AML-193 (cell line): ENCODE measurements around the gene CDC42SE2.
"Not testable (repeated sequence)": the region's sequence is repeated elsewhere in the genome, so short reads cannot be mapped to it uniquely, and the experiment has no call there.

Source experiments
- DNase-seq, 2 experiments: peaks; one replicate each; lab custom pipeline; 2025; lab: John Stamatoyannopoulos, UW

CDC42SE2 gene

GRCh38 chr5:131277875-131278740 lies 14.3 kb downstream of the CDC42SE2 start:
- DNase-seq: no peak

DNA sequence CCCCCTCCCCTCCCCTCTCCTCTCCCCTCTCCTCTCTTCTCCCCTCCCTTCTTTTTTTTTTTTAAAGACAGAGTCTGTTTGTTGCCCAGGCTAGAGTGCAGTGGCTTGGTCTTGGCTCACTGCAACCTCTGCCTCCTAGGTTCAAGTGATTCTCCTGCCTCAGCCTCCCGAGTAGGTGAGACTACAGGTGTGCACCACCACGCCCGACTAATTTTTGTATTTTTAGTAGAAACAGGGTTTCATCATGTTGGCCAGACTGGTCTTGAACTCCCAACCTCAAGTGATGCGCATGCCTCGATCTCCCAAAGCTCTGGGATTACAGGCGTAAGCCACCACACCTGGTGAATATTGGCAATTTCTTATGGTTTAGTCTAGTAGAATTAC lies 14.9 kb downstream of the CDC42SE2 start:
- not testable (repeated sequence) for DNase-seq

DNA sequence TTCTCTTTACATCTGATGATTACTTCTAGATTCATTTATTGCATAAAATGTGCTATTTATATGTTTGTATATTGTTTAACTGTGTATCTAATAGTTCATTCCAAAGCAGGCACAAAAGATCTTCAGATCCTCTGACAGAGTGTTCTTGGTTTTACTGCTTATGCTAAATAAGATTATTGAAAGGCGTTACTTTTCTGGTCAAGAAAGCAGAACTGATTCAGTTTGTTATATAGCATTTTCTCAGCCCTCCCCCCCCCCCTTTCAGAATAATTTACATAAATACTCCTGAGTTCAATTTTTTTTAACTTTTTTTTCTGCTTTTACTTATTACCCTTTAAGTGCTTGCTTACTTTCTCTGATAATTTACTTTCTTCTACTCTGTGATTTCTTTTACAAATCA lies 15.4 kb downstream of the CDC42SE2 start:
- no peak for DNase-seq

DNA sequence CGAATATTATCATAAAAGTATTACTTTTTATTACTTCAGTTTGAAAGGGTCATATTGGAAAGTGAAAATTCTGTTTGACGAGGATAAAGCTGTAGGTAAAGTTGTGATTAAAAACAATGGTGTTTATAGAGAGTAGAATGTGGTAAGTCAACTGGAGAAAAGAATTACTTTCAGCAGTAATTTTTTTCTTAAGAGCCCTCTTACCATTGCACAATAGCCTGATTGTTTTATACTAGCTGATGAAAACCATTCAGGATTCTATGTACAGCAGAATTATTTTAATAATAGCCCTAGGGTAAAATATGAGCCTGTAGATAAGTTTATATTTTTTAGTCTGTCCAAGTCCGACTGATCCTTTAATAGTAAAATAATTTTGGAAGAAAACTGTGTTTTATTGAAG lies 16.6 kb downstream of the CDC42SE2 start:
- no peak for DNase-seq

- DNase-seq: no peak
Measured at GRCh38 chr5:131281133-131281867, 17.4 kb downstream of the CDC42SE2 start.

GRCh38 chr5:131281868-131282234 lies 18.0 kb downstream of the CDC42SE2 start:
- DNase-seq: no peak

DNA sequence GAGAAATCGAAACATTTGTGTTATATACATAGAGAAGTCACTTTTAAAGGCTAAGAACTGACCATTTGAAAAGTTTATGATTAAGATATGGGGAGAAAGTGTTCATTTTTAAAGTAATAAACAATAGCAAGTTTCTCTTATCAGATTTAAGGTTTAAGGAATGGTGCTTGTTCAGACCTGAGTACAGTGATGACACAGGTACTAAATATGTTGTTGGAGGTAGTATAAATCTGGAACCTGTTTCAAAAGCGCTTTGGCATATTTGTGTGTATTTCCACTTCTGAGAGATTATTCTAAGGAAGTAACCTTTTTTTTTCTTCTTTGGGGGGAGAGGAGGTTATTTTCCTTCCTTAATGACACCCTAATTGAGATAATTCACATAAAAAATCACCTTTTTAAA lies 18.4 kb downstream of the CDC42SE2 start:
- DNase-seq: no peak

- DNase-seq: no peak
Measured at GRCh38 chr5:131285703-131286399, 22.0 kb downstream of the CDC42SE2 start.

DNA sequence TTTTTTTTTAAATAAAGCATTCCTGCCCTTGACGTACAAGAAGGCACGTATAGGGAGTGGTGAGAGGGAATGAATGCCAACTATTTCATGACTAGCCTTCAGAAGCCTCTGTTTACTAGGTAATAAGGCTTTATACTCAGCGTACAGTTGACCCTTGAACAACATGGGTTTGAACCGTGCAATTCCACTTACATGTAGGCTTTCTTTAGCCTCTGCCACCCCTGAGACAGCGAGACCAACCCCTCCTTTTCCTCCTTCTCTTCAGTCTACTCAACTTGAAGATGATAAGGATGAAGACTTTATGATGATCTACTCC lies 22.5 kb downstream of the CDC42SE2 start:
- no peak for DNase-seq

GRCh38 chr5:131288328-131288727 lies 24.5 kb downstream of the CDC42SE2 start:
- no peak for DNase-seq

DNA sequence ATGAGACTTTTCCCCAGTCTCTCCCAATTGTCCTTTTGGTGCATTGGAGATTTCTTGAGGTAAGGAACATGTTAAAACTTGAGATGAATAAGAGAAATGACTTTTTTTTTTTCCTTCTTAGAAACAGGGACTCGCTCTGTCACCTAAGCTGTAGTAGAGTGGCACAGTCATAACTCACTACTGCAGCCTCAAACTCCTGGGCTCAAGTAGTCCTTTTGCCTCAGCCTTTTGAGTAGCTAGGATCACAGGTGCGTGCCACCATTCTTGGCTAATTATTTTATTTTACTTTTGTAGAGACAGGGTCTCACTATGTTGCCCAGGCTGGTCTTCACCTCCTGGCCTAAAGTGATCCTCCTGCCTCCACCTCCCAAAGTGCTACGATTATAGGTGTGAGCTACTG lies 25.9 kb downstream of the CDC42SE2 start:
- DNase-seq: no peak

DNA sequence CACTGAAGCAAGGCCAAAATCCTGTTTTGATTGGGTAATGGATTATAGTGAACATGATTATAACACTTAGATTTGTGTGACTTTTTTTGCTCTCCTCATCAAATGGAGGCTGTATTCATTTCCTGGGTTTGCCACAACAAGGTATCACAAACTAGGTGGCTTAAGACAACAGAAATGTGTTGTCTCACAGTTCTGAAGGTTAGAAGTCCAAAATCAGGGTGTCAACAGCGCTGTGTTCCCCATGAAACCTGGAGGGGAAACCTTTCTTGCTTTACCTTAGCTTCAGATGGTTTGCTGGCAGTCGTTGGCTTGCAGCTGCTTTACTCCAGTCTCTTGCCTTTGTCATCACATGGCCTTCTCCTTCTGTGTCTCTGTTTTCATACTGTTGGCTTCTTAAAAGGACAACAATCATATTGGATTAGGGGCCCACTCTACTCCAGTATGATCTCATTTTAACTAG lies 32.4 kb downstream of the CDC42SE2 start:
- no peak for DNase-seq

DNA sequence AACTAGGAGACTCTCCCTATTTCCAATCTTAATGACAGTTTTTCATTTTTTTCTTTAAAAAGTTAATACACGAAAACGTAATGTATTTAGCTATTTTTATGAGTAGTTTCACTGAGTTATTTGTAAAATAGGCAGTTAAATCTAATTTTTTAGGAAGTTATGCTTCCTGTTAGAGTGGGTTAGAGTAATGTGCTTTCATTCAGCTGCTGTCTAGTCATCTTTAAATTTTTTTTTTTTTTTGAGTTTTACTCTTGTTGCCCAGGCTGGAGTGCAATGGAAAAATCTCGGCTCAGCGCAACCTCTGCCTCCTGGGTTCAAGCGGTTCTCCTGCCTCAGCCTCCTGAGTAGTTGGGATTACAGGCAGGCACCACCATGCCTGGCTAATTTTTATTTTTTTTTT lies 34.0 kb downstream of the CDC42SE2 start:
- DNase-seq: peak in 1 of 2 experiments; percentile 7

DNA sequence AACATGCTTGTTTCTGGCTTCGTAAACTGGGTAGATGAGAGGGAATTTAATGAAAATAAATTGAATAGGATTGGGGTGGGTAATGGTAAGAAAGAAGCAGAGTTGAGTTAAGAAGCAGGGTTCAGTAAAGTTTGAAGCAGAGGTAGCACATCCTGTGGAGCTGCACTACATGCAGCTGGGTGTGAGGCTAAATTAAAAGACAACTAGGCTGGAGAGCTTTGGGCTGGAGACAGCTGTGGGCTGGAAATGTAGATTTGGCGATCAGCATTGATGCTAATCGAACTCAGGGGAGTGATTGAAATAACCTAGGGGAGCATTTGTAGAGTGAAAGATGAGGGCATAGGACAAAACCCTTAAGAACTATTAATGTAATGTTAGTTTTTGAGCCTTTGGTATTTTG lies 35.6 kb downstream of the CDC42SE2 start:
- DNase-seq: no peak

- DNase-seq: no peak
Measured at GRCh38 chr5:131302506-131302905, 38.7 kb downstream of the CDC42SE2 start.

DNA sequence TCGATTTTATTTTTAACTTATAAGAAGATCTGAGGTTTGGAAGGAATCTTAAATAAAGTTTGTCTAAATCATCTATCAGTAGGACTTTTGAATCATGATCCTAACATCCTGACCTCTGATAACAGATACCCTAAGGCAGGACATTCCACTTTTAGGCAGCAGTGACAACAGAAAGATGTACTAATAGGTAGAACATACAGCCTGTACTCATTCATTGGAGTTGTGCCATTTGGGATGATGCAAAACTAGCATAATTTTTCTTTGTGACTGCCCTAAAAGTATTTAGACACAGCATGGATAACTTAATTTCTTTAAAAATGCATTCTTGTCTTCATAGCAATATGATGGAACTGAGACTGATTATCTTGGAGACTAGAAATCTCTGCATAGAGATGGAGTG lies 39.7 kb downstream of the CDC42SE2 start:
- no peak for DNase-seq

GRCh38 chr5:131304414-131304813 lies 40.6 kb downstream of the CDC42SE2 start:
- no peak for DNase-seq

- no peak for DNase-seq
Measured at GRCh38 chr5:131305138-131305689, 41.4 kb downstream of the CDC42SE2 start.

GRCh38 chr5:131305906-131306305 lies 42.1 kb downstream of the CDC42SE2 start:
- no peak for DNase-seq

DNA sequence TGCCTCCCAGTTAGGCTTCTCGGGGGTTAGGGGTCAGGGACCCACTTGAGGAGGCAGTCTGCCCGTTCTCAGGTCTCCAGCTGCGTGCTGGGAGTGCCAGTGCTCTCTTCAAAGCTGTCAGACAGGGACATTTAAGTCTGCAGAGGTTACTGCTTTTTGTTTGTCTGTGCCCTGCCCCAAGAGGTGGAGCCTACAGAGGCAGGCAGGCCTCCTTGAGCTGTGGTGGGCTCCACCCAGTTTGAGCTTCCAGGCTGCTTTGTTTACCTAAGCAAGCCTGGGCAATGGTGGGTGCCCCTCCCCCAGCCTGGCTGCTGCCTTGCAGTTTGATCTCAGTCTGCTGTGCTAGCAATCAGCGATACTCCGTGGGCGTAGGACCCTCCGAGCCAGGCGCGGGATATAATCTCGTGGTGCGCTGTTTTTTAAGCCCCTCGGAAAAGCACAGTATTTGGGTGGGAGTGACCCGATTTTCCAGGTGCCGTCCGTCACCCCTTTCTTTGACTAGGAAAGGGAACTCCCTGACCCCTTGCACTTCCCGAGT lies 48.5 kb downstream of the CDC42SE2 start:
- not testable (repeated sequence) for DNase-seq

GRCh38 chr5:131316026-131316425 lies 52.2 kb downstream of the CDC42SE2 start:
- DNase-seq: no peak

DNA sequence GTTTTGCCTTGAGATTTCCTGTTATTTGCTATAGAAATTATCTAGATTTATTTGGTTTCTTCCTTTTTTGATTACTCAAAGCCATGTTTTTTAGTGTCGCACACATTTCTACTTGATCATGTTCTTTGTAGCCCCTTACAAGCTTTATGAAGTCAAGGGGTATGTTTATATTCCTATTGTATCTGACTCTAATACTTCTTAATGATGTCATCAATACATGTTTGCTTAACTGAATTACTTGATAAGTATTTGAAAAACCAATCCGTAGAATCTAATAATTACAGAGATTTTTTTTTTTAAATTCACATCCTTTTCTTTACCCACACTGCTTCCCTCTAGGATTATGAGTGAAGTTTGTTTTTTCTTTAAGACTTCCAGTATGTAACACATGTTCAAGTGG lies 53.0 kb downstream of the CDC42SE2 start:
- no peak for DNase-seq
